Smooth muscle cell (in vitro differentiated cells): ENCODE results near the gene KCTD21. TPM values are rescaled to one million over a fixed set of nuclear protein-coding genes. Genes with fewer than 3 reads are reported as not detected.

Experiments
- DNase-seq: peaks from one replicate; lab custom pipeline; 2025; ENCODE audit not compliant: unreplicated experiment; lab: John Stamatoyannopoulos, UW
- H2AFZ ChIP-seq: fragments of 200-600 bp; sonication (generic); 2 replicates; pipeline ENCODE4 v1.6.0; 2016; ENCODE audit warnings: antibody characterized with exemption, low read depth, mild to moderate bottlenecking
- H3F3A ChIP-seq: fragments of 200-600 bp; sonication (generic); 2 replicates; pipeline ENCODE4 v1.6.0; 2017; ENCODE audit warnings: antibody characterized with exemption, low read depth
- H3K27ac ChIP-seq: fragments of 200-600 bp; sonication (generic); 2 replicates; pipeline ENCODE4 v1.5.1; 2016; ENCODE audit warnings: low read depth, mild to moderate bottlenecking
- H3K27me3 ChIP-seq: fragments of 200-600 bp; sonication (generic); 2 replicates; pipeline ENCODE4 v1.6.1; 2016; ENCODE audit warnings: low read depth, mild to moderate bottlenecking
- H3K36me3 ChIP-seq: fragments of 200-600 bp; sonication (generic); 2 replicates; pipeline ENCODE4 v1.5.1; 2016; ENCODE audit warnings: low read depth
- H3K4me1 ChIP-seq: fragments of 200-600 bp; sonication (generic); 2 replicates; pipeline ENCODE4 v1.5.1; 2016; ENCODE audit warnings: low read depth
- H3K4me2 ChIP-seq: fragments of 200-600 bp; sonication (generic); 2 replicates; pipeline ENCODE4 v1.6.0; 2016; ENCODE audit warnings: mild to moderate bottlenecking
- H3K4me3 ChIP-seq: fragments of 200-600 bp; sonication (generic); 2 replicates; pipeline ENCODE4 v1.5.1; 2016; ENCODE audit warnings: mild to moderate bottlenecking
- H3K79me2 ChIP-seq: fragments of 200-600 bp; sonication (generic); 2 replicates; pipeline ENCODE4 v1.6.0; 2016; ENCODE audit warnings: low read depth, mild to moderate bottlenecking
- H3K9ac ChIP-seq: fragments of 200-600 bp; sonication (generic); 2 replicates; pipeline ENCODE4 v1.6.0; 2016; ENCODE audit warnings: low read depth
- H3K9me3 ChIP-seq: fragments of 200-600 bp; sonication (generic); replicated peaks from 2 replicates; pipeline ENCODE4 v1.5.1; 2016; ENCODE audit warnings: low read depth
- H4K20me1 ChIP-seq: fragments of 200-600 bp; sonication (generic); 2 replicates; pipeline ENCODE4 v1.6.0; 2016; ENCODE audit warnings: low read depth
- WGBS: methylation state at CpG from one replicate; pipeline ENCODE4 v1.1.7; 2016; ENCODE audit warnings: low lambda C conversion rate; 5-methylcytosine and 5-hydroxymethylcytosine counted together
- polyA plus RNA-seq: library from polyadenylated mRNA; unstranded; fragments of >200 nt; fragmentation: Nextera tagmentation; extraction: Ambion mirVana; gene quantifications from 2 replicates; pipeline ENCODE4 v1.2.1, GENCODE V29; 2016
- total RNA-seq: library from RNA; depleted of rRNA; stranded (reverse); fragments of >200 nt; gene quantifications from 2 replicates; pipeline ENCODE4 v1.2.3, GENCODE V29; 2014
- TF ChIP-seq, protein P1 (sequence below): fragments of 200-600 bp; sonication (generic); IDR thresholded peaks from 2 replicates; pipeline ENCODE4 v1.5.1; 2017; ENCODE audit warnings: borderline replicate concordance, mild to moderate bottlenecking, antibody characterized with exemption; ENCODE audit not compliant: insufficient read depth, poor library complexity, severe bottlenecking

The KCTD21 gene
- total and polyA plus RNA-seq, 2 experiments from 2014 or later = 4.9 to 23.5 TPM

DNA sequence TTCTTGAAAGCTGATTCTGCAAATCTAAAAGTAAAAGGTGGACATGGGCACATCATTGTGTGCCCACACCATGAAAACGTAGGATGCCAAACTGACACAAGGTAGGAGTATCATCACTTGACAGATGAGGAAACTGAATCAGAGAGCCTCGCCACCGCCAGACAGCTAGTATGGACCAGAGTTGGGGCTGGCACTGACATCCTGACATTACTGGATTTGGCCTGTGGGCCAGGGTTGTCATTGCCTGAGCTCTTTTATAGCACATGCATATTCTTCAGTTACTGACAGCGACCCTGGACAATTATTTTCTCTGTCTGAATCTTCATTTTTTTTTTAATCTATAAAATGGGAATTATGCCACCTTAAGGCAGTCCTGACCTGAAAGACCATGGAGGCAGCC is 16.8 kb upstream of the KCTD21 start:
- Histone ChIP-seq H4K20me1 (peaks cover 49% of the 10 kb centered on the region), H3K9me3 (no peaks in the 10 kb centered on the region), H3K9ac (no peak overlapping the region), H2AFZ (no peak overlapping the region), H3K4me2 (no peak overlapping the region), H3K4me3 (no peak overlapping the region), H3K4me1 (no peaks in the 10 kb centered on the region), H3K79me2 (no peaks in the 10 kb centered on the region), H3K27ac (no peak overlapping the region), H3K27me3 (no peaks in the 10 kb centered on the region), H3F3A (no peaks in the 10 kb centered on the region), H3K36me3 (no peaks in the 10 kb centered on the region)
- WGBS = 99% methylated on average over 4 of the region's 4 CpGs
- DNase-seq = no peak
- TF ChIP-seq, protein P1, sequence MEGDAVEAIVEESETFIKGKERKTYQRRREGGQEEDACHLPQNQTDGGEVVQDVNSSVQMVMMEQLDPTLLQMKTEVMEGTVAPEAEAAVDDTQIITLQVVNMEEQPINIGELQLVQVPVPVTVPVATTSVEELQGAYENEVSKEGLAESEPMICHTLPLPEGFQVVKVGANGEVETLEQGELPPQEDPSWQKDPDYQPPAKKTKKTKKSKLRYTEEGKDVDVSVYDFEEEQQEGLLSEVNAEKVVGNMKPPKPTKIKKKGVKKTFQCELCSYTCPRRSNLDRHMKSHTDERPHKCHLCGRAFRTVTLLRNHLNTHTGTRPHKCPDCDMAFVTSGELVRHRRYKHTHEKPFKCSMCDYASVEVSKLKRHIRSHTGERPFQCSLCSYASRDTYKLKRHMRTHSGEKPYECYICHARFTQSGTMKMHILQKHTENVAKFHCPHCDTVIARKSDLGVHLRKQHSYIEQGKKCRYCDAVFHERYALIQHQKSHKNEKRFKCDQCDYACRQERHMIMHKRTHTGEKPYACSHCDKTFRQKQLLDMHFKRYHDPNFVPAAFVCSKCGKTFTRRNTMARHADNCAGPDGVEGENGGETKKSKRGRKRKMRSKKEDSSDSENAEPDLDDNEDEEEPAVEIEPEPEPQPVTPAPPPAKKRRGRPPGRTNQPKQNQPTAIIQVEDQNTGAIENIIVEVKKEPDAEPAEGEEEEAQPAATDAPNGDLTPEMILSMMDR = no peak

DNA sequence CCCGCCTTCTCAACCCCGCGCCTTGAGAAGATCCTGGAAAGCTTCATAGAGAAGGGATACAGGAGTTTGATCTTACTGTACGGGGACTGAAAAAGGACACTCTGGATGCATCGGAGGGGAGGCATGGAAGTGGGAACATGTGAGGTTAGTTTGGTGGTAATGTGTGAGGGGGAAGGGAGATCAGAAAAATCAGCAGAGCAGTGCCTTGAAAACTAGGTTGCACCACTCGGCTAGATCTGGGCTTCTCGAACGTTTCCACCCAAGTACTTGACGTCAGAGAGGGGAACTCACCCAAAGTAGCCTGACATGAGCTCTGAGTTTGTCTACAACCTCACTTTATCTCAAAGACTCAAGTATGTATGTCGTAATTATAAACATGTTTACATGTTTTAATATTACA is 14.8 kb upstream of the KCTD21 start:
- Histone ChIP-seq H3K4me1 (no peaks in the 10 kb centered on the region), H2AFZ (no peak overlapping the region), H3K4me3 (no peak overlapping the region), H4K20me1 (peaks cover 66% of the 10 kb centered on the region), H3K27me3 (no peaks in the 10 kb centered on the region), H3K9me3 (no peaks in the 10 kb centered on the region), H3K27ac (no peak overlapping the region), H3K36me3 (no peaks in the 10 kb centered on the region), H3K79me2 (no peaks in the 10 kb centered on the region), H3K4me2 (no peak overlapping the region), H3F3A (no peaks in the 10 kb centered on the region), H3K9ac (no peak overlapping the region)
- WGBS = 98% methylated on average over 10 of the region's 10 CpGs
- TF ChIP-seq, protein P1 = no peak
- no peak for DNase-seq

GRCh38 chr11:78202733-78203167 is 14.3 kb upstream of the KCTD21 start:
- no peaks in the 10 kb centered on the region for H3K27me3 ChIP-seq
- DNase-seq = no peak
- H4K20me1 ChIP-seq = peaks cover 66% of the 10 kb centered on the region
- no peaks in the 10 kb centered on the region for H3K79me2 ChIP-seq
- H3K4me2 ChIP-seq = no peak overlapping the region
- TF ChIP-seq, protein P1 = no peak
- H3K9me3 ChIP-seq = no peaks in the 10 kb centered on the region
- WGBS = 80% methylated on average over 3 of the region's 3 CpGs
- H3K9ac ChIP-seq = no peak overlapping the region
- no peaks in the 10 kb centered on the region for H3K4me1 ChIP-seq
- no peaks in the 10 kb centered on the region for H3K36me3 ChIP-seq
- H3K4me3 ChIP-seq = no peak overlapping the region
- no peaks in the 10 kb centered on the region for H3F3A ChIP-seq
- H2AFZ ChIP-seq = no peak overlapping the region
- H3K27ac ChIP-seq = no peak overlapping the region

- Histone ChIP-seq H2AFZ (no peak overlapping the region), H3K4me2 (no peak overlapping the region), H3K27me3 (no peaks in the 10 kb centered on the region), H4K20me1 (peaks cover 63% of the 10 kb centered on the region), H3F3A (no peaks in the 10 kb centered on the region), H3K4me3 (no peak overlapping the region), H3K27ac (no peak overlapping the region), H3K79me2 (no peaks in the 10 kb centered on the region), H3K36me3 (no peaks in the 10 kb centered on the region), H3K9ac (no peak overlapping the region), H3K9me3 (no peaks in the 10 kb centered on the region), H3K4me1 (no peaks in the 10 kb centered on the region)
- TF ChIP-seq, protein P1 = no peak
- WGBS = 71% methylated on average over 9 of the region's 9 CpGs
- DNase-seq = no peak
Observed at GRCh38 chr11:78201096-78201818, 12.8 kb upstream of the KCTD21 start.
